WI38 (cell line): ENCODE measurements around the gene ZNF169.
"Not testable (repeated sequence)": the region's sequence is repeated elsewhere in the genome, so short reads cannot be mapped to it uniquely, and the experiment has no call there.

Source experiments
- H3K4me3 ChIP-seq: 2 replicates; pipeline ENCODE4 v1.5.1; 2011; ENCODE audit warnings: low read depth, mild to moderate bottlenecking, control low read depth, low read length
- TF ChIP-seq, protein P1 (sequence below): IDR thresholded peaks from 2 replicates; pipeline ENCODE4 v1.5.1; 2012; ENCODE audit warnings: low read depth, mild to moderate bottlenecking, control low read depth, low read length

The ZNF169 gene

GRCh38 chr9:94289691-94290090 lies 30.6 kb downstream of the ZNF169 start:
- no peak overlapping the region for H3K4me3 ChIP-seq
- TF ChIP-seq, protein P1, sequence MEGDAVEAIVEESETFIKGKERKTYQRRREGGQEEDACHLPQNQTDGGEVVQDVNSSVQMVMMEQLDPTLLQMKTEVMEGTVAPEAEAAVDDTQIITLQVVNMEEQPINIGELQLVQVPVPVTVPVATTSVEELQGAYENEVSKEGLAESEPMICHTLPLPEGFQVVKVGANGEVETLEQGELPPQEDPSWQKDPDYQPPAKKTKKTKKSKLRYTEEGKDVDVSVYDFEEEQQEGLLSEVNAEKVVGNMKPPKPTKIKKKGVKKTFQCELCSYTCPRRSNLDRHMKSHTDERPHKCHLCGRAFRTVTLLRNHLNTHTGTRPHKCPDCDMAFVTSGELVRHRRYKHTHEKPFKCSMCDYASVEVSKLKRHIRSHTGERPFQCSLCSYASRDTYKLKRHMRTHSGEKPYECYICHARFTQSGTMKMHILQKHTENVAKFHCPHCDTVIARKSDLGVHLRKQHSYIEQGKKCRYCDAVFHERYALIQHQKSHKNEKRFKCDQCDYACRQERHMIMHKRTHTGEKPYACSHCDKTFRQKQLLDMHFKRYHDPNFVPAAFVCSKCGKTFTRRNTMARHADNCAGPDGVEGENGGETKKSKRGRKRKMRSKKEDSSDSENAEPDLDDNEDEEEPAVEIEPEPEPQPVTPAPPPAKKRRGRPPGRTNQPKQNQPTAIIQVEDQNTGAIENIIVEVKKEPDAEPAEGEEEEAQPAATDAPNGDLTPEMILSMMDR = no peak

GRCh38 chr9:94298949-94299599 lies 40.0 kb downstream of the ZNF169 start:
- TF ChIP-seq, protein P1 = no peak
- no peak overlapping the region for H3K4me3 ChIP-seq

DNA sequence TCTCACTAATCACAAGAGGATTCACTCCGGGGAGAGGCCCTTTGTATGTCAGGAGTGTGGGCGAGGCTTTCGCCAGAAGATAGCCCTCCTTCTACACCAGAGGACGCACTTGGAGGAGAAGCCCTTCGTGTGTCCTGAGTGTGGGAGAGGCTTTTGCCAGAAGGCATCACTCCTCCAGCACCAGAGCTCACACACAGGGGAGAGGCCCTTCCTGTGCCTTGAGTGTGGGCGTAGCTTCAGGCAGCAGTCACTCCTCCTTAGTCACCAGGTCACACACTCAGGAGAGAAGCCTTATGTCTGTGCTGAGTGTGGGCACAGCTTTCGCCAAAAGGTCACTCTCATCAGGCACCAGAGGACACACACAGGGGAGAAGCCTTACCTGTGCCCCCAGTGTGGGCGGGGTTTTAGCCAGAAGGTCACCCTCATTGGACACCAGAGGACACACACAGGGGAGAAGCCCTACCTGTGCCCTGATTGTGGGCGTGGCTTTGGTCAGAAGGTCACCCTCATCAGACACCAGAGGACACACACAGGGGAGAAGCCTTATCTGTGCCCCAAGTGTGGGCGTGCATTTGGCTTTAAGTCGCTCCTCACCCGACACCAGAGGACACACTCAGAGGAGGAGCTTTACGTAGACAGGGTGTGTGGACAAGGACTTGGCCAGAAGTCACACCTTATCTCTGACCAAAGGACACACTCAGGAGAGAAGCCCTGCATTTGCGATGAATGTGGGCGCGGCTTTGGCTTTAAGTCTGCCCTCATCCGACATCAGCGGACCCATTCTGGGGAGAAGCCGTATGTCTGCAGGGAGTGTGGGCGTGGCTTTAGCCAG lies 41.6 kb downstream of the ZNF169 start:
- TF ChIP-seq, protein P1 = no peak
- H3K4me3 ChIP-seq = no peak overlapping the region

DNA sequence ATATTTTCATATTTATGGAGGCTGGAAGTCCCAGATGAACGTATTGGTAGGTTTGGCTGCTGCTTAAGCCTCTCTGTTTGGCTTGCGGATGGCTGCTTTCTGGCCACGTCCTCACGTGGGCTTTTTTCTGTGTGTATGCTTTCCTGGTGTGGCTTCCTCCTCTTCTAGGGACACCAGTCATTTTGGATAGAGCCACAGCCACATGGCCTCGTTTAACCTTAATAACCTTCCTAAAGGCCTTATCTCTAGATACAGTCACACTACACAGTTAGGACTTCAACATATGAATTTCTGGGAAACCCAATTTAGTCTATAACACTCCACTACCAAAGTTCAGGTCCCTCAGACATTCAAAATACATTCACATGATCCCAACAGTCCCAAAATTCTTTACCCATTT lies 42.5 kb downstream of the ZNF169 start:
- no peak overlapping the region for H3K4me3 ChIP-seq
- TF ChIP-seq, protein P1 = no peak

- no peak overlapping the region for H3K4me3 ChIP-seq
- TF ChIP-seq, protein P1 = no peak
Observed at GRCh38 chr9:94302426-94302825, 43.3 kb downstream of the ZNF169 start.

- no peak overlapping the region for H3K4me3 ChIP-seq
- TF ChIP-seq, protein P1 = no peak
Observed at GRCh38 chr9:94303321-94303720, 44.2 kb downstream of the ZNF169 start.

DNA sequence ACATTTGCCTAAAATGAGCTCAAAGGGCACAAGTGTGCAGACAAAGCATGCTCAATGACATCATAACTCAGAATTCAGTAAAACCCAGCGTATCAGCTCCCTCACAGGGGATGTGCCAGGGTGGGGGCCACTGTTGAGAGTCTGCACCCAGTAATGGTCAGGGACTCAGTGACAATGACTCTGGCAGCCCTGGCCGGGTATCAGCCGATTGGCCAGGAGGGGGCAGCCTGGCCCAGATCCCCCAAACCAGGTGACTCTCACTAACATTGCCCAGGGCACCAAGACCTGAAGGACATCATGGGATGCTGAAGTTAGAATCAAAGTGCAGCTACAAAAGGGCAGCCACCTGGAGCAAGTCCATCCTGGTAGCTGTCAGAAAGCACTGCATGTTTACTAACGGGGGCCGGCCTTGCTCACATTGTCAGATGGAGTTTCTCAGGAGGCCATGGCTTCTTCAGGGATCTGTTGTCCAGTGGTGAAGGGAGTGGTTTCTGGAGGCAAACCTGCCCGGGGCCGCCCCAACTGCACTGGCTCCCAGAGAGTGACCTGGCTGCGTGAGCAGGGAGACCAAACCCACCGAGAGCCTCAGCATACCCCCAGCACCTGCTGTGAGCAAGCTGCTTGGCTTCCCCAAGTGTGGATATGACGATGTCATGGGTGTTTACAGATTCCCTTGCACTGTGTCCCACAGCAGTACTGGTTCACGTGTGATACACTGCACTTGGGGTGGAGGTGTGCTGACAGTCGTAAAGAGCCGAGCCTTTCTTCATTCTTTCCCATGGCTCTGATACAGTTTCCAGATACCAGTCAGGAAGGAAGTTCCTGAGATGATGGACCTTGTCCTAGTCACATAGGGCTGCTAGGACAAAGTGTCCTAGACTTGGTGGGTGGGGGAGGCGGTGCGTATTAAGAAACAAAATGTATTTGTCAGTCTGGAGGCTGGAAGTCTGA lies 56.2 kb downstream of the ZNF169 start:
- not testable (repeated sequence) for H3K4me3 ChIP-seq

DNA sequence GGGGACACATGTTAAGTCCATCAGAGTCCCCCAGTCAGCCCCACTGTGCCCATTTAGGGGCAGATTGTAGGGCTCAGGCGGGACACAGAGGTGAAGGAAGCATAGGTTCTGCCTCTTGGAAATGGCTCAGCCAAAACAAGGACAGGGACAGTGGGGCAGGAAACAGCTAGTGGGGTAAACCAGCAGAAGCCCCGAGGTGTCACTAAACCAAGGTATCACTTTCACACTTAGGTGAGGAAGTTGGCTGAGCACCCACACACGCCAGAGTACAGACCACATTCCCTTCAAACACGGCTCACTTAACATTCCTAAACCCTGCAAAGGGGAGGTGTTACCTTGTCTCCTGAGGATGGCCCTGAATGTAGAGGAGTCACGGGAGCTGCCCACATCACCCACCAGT lies 57.1 kb downstream of the ZNF169 start:
- not testable (repeated sequence) for H3K4me3 ChIP-seq

GRCh38 chr9:94317949-94318657 lies 59.0 kb downstream of the ZNF169 start:
- H3K4me3 ChIP-seq = not testable (repeated sequence)

DNA sequence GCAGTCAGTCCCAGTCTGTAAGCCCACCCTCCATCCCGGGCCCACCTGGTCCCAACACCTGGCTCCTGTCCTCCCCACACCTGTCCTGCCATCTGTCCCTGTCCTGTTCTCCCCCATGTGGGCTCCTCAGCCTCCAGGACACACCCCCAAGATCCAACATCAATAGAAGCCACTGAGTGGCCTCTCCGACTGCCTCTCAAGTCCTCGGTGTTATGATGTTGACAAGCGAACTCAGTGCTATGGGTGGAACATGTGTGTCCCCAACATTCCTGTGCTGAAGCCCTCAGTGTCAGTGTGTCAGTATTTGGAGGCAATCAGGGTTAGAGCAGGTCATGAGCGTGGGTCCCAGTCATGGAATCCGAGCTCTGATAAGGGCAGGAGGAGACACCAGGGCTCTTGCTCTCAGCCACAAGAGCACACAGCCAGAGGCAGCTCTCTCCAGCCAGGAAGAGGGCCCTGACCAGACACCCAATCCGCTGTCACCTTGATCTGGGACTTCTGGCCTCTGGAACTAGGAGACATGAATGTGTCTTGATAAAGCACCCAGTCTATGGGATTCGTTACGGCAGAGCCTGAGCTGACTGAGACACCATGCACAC lies 63.3 kb downstream of the ZNF169 start:
- H3K4me3 ChIP-seq = not testable (repeated sequence)
